OCI-LY3 (cell line): ENCODE results near the gene FCGBP.

Experiments used
- H2AFZ ChIP-seq: fragments of 200-600, 300-600 bp; shearing (Covaris generic); 2 replicates; pipeline ENCODE4 v1.6.0; 2014; ENCODE audit warnings: antibody characterized with exemption, low read depth, low read length
- H3K27ac ChIP-seq: fragments of 200-600, 300-600 bp; sonication (generic); 2 replicates; pipeline ENCODE4 v1.5.1; 2014; ENCODE audit warnings: mild to moderate bottlenecking, low read length, moderate library complexity, mixed read lengths
- H3K27me3 ChIP-seq: fragments of 200-600, 300-600 bp; sonication (generic); 2 replicates; pipeline ENCODE4 v1.6.1; 2014; ENCODE audit warnings: low read depth, low read length, mixed read lengths
- H3K36me3 ChIP-seq: fragments of 200-600, 300-600 bp; sonication (generic); replicated peaks from 2 replicates; pipeline ENCODE3; 2014; ENCODE audit warnings: low read depth, low read length, mixed read lengths
- H3K4me1 ChIP-seq: fragments of 300-600, 200-600 bp; sonication (generic); 2 replicates; pipeline ENCODE4 v1.6.1; 2014; ENCODE audit warnings: low read length, mixed read lengths
- H3K4me2 ChIP-seq: fragments of 200-600, 300-600 bp; sonication (generic); 2 replicates; pipeline ENCODE4 v1.6.1; 2014; ENCODE audit warnings: low read length, mixed read lengths
- H3K4me3 ChIP-seq: fragments of 300-600, 200-600 bp; sonication (generic); 2 replicates; pipeline ENCODE4 v1.5.1; 2014; ENCODE audit warnings: antibody characterized with exemption, mild to moderate bottlenecking, low read length, moderate library complexity
- H3K79me2 ChIP-seq: fragments of 300-600, 200-600 bp; shearing (Covaris generic); 2 replicates; pipeline ENCODE4 v1.6.1; 2014; ENCODE audit warnings: mild to moderate bottlenecking, low read length, mixed read lengths
- H3K9ac ChIP-seq: fragments of 300-600, 200-600 bp; shearing (Covaris generic); 2 replicates; pipeline ENCODE4 v1.6.0; 2014; ENCODE audit warnings: mild to moderate bottlenecking, low read length, moderate library complexity
- H3K9me3 ChIP-seq: fragments of 200-600, 300-600 bp; shearing (Covaris generic); 2 replicates; pipeline ENCODE4 v1.6.1; 2014; ENCODE audit warnings: low read length, mixed read lengths; ENCODE audit not compliant: insufficient read depth
- H4K20me1 ChIP-seq: fragments of 200-600, 300-600 bp; sonication (generic); 2 replicates; pipeline ENCODE4 v1.6.1; 2016; ENCODE audit warnings: low read length, mixed read lengths; ENCODE audit not compliant: insufficient read depth
- CTCF ChIP-seq: fragments of 200-600, 300-600 bp; sonication (generic); IDR thresholded peaks from 2 replicates; pipeline ENCODE4 v1.5.1; 2014; ENCODE audit warnings: antibody characterized with exemption, low read length, low read depth
- EZH2phosphoT487 ChIP-seq: fragments of 200-600 bp; shearing (Covaris generic); IDR thresholded peaks from 2 replicates; pipeline ENCODE4 v1.6.1; 2018; ENCODE audit warnings: antibody characterized with exemption, mixed run types, low read depth

FCGBP gene

GRCh38 chr19:39934584-39935363 lies at the start of gene FCGBP:
Gene FCGBP (minus strand): TSS chr19:39934634.
- H2AFZ ChIP-seq = no peak within 1 kb of the TSS
- peaks cover 26% of the 10 kb centered on the region for H3K4me1 ChIP-seq
- no peaks in the 10 kb centered on the region for H3K27me3 ChIP-seq
- peaks cover 2% of the 10 kb centered on the region for H3K36me3 ChIP-seq
- H3K9ac ChIP-seq = no peak within 1 kb of the TSS
- no peak within 1 kb of the TSS for H3K27ac ChIP-seq
- TF ChIP-seq EZH2phosphoT487 = no peak
- TF ChIP-seq CTCF = no peak
- no peak within 1 kb of the TSS for H3K4me2 ChIP-seq
- H3K4me3 ChIP-seq = no peak within 1 kb of the TSS
- H3K79me2 ChIP-seq = no peaks in the 10 kb centered on the region
- H4K20me1 ChIP-seq = no peaks in the 10 kb centered on the region
- H3K9me3 ChIP-seq = peaks cover 4% of the 10 kb centered on the region; the same call in 1 of the 2 replicates

- Histone ChIP-seq H3K4me3 (no peak overlapping the region), H3K4me1 (no peaks in the 10 kb centered on the region), H3K9ac (no peak overlapping the region), H4K20me1 (no peaks in the 10 kb centered on the region), H3K27me3 (no peaks in the 10 kb centered on the region), H3K4me2 (no peak overlapping the region), H3K9me3 (no peaks in the 10 kb centered on the region; the same call in 1 of the 2 replicates), H2AFZ (no peak overlapping the region), H3K79me2 (peaks cover 57% of the 10 kb centered on the region), H3K27ac (no peak overlapping the region), H3K36me3 (peaks cover 48% of the 10 kb centered on the region)
- TF ChIP-seq EZH2phosphoT487 (no peak), CTCF (no peak)
These were observed 49.4 kb upstream of the FCGBP start for GRCh38 chr19:39983695-39984300.

GRCh38 chr19:39982883-39983282 lies 48.4 kb upstream of the FCGBP start:
- H2AFZ ChIP-seq = no peak overlapping the region
- H3K27ac ChIP-seq = no peak overlapping the region
- H3K36me3 ChIP-seq = peaks cover 55% of the 10 kb centered on the region
- H3K9ac ChIP-seq = no peak overlapping the region
- H3K4me2 ChIP-seq = no peak overlapping the region
- H3K79me2 ChIP-seq = peaks cover 49% of the 10 kb centered on the region
- H3K4me1 ChIP-seq = no peaks in the 10 kb centered on the region
- H3K9me3 ChIP-seq = no peaks in the 10 kb centered on the region; the same call in 1 of the 2 replicates
- TF ChIP-seq EZH2phosphoT487 (no peak), CTCF (no peak)
- no peak overlapping the region for H3K4me3 ChIP-seq
- H3K27me3 ChIP-seq = no peaks in the 10 kb centered on the region
- H4K20me1 ChIP-seq = no peaks in the 10 kb centered on the region

- H3K4me1 ChIP-seq = peaks cover 16% of the 10 kb centered on the region
- no peaks in the 10 kb centered on the region for H3K9me3 ChIP-seq
- no peaks in the 10 kb centered on the region for H3K27me3 ChIP-seq
- H3K27ac ChIP-seq = no peak overlapping the region
- H4K20me1 ChIP-seq = no peaks in the 10 kb centered on the region
- no peak overlapping the region for H2AFZ ChIP-seq
- H3K36me3 ChIP-seq = peaks cover 37% of the 10 kb centered on the region
- no peak overlapping the region for H3K4me2 ChIP-seq
- no peak overlapping the region for H3K9ac ChIP-seq
- peaks cover 22% of the 10 kb centered on the region for H3K79me2 ChIP-seq
- H3K4me3 ChIP-seq = no peak overlapping the region
- TF ChIP-seq EZH2phosphoT487 (no peak), CTCF (no peak)
These were observed 40.1 kb upstream of the FCGBP start for GRCh38 chr19:39974377-39975155.
